Ovary (tissue), 9 donors: ENCODE results near the gene TMTC2. TPM values are rescaled to one million over a fixed set of nuclear protein-coding genes. Genes with fewer than 3 reads are reported as not detected.

Experiments used
- DNase-seq, 5 donors: peaks; one replicate each; pipeline ENCODE4 v3.0.0-alpha.2; 2019 to 2020
- H3K27ac ChIP-seq, 2 donors: fragments of 200-600 bp; one replicate each; pipeline versions ENCODE4 v1.5.1 to v1.8.0; 2019 to 2022
- H3K27me3 ChIP-seq: fragments of 200-600 bp; one replicate; pipeline ENCODE4 v1.8.0; 2022
- H3K36me3 ChIP-seq: fragments of 200-600 bp; sonication (generic); one replicate; pipeline ENCODE4 v1.5.1; 2019
- H3K4me1 ChIP-seq: one replicate; pipeline ENCODE4 v1.8.1; 2013; ENCODE audit warnings: mild to moderate bottlenecking, moderate library complexity; ENCODE audit not compliant: insufficient read depth
- H3K4me3 ChIP-seq: fragments of 200-600 bp; sonication (generic); one replicate; pipeline ENCODE4 v1.5.1; 2017
- H3K9me3 ChIP-seq, 2 donors: fragments of 200-600 bp in 1 of 2; sonication (generic) in 1 of 2; one replicate each; pipeline versions ENCODE4 v1.5.1 to v1.8.1; 2013 to 2019; ENCODE audit warnings: mild to moderate bottlenecking in 1 of 2, moderate library complexity in 1 of 2
- CTCF ChIP-seq, 3 donors: fragments of 450-650 bp in 2 of 3; fragments of 200-600 bp in 1 of 3; IDR thresholded peaks; one replicate each; pipeline versions ENCODE4 v1.5.1 to v1.8.0; 2016 to 2022; ENCODE audit warnings: antibody characterized with exemption in 3 of 3, mild to moderate bottlenecking in 1 of 3
- EP300 ChIP-seq: sonication (generic); formaldehyde crosslinking; IDR thresholded peaks from one replicate; pipeline ENCODE4 v1.6.1; 2017; ENCODE audit warnings: antibody characterized with exemption
- POLR2A ChIP-seq: fragments of 450-650 bp; IDR thresholded peaks from one replicate; pipeline ENCODE4 v1.6.1; 2017; ENCODE audit warnings: antibody characterized with exemption, mild to moderate bottlenecking, moderate library complexity
- WGBS, 3 donors: extraction: QIAGEN DNeasy Blood & Tissue Kit in 1 of 3; methylation state at CpG; one replicate each; pipeline versions ENCODE4 v1.1.5 to v1.1.7; 2013 to 2017; 5-methylcytosine and 5-hydroxymethylcytosine counted together
- intact Hi-C, 4 donors: fragments of 100-400 bp; cut with DNase I; formaldehyde crosslinking; loops; one replicate each; pipeline versions ENCODE4 v1.11.0 to v1.15.1; 2022 to 2023
- polyA plus RNA-seq, 2 donors: library from polyadenylated mRNA; stranded (reverse); fragments of 200-250 nt in 1 of 2; fragments of 350-450 nt in 1 of 2; fragmentation: Illumina TruSeq in 1 of 2; extraction: RNeasy Lipid Tissue Mini Kit (QIAGEN cat#74804) in 1 of 2; gene quantifications; one replicate each; pipeline ENCODE4 v1.2.3, GENCODE V29; 2013 to 2014
- total RNA-seq, 7 donors: library from RNA; depleted of rRNA in 2 of 7; stranded (reverse); fragments of >200 nt in 2 of 7; fragmentation: NEBNext Ultra II Directional in 3 of 7; extraction: Animal tissue kit (Norgen Biotek cat#: 25700) in 3 of 7; gene quantifications; one replicate each; pipeline versions ENCODE4 v1.1.0 to v1.2.4, GENCODE V29; 2016 to 2023
- donor health status: DM: no; HTN: no; CAD: no; lungs with moderate emphysema.
- donor health status: DM: no; HTN: no; CAD: no.
- donor health status: Bipolar disorder and iron deficiency.
- donor health status: DM: yes; HTN: yes; CAD: no.
- donor health status: DM: no; HTN: no; CAD: no.
- donor health status: DM: yes; HTN: yes; CAD: no.

Gene TMTC2
- total and polyA plus RNA-seq, 9 donors: 2.0 to 22.6 (median 5.6) TPM

- 85 to 87% (median 86%) methylated on average over 5 of the region's 5 CpGs for WGBS, 3 donors
Observed at GRCh38 chr12:82810568-82810967, 123.9 kb downstream of the TMTC2 start.

GRCh38 chr12:82817368-82817767, 130.7 kb downstream of the TMTC2 start:
- no peaks in the 10 kb centered on the region for H3K4me1 ChIP-seq
- H3K27ac ChIP-seq: no peak overlapping the region
- no peak for DNase-seq

More at GRCh38 chr12:82810568-82810967, 123.9 kb downstream of the TMTC2 start:
- intact Hi-C loops: no loop called here
- H3K27me3 ChIP-seq: no peaks in the 10 kb centered on the region
- no peak for TF ChIP-seq CTCF (IDR thresholded peaks at IDR 0.05)
- no peak for TF ChIP-seq EP300
- TF ChIP-seq POLR2A: no peak
- H3K4me3 ChIP-seq: no peak overlapping the region
- no peaks in the 10 kb centered on the region for H3K36me3 ChIP-seq
- H3K9me3 ChIP-seq: no peaks in the 10 kb centered on the region
- DNase-seq: no peak
- H3K27ac ChIP-seq: no peak overlapping the region
- H3K4me1 ChIP-seq: no peaks in the 10 kb centered on the region

GRCh38 chr12:82818271-82819035, 131.7 kb downstream of the TMTC2 start:
- Histone ChIP-seq H3K4me3 (no peak overlapping the region), H3K27me3 (no peaks in the 10 kb centered on the region), H3K4me1 (no peaks in the 10 kb centered on the region), H3K36me3 (no peaks in the 10 kb centered on the region), H3K9me3 (no peaks in the 10 kb centered on the region), H3K27ac (no peak overlapping the region)
- TF ChIP-seq CTCF (IDR thresholded peaks at IDR 0.05): no peak
- no peak for TF ChIP-seq POLR2A
- TF ChIP-seq EP300: no peak
- no peak for DNase-seq
- intact Hi-C loops: no loop called here
- WGBS, 3 donors: 94 to 100% (median 97%) methylated on average over 1 of the region's 1 CpG

More at GRCh38 chr12:82817368-82817767, 130.7 kb downstream of the TMTC2 start:
- Histone ChIP-seq H3K4me3 (no peak overlapping the region), H3K27me3 (no peaks in the 10 kb centered on the region), H3K9me3 (no peaks in the 10 kb centered on the region), H3K36me3 (no peaks in the 10 kb centered on the region)
- intact Hi-C loops: no loop called here
- TF ChIP-seq EP300 (no peak), POLR2A (no peak), CTCF (IDR thresholded peaks at IDR 0.05) (no peak)

GRCh38 chr12:82826505-82826904, 139.8 kb downstream of the TMTC2 start:
- Histone ChIP-seq H3K36me3 (no peaks in the 10 kb centered on the region), H3K4me1 (no peaks in the 10 kb centered on the region), H3K27ac (no peak overlapping the region), H3K4me3 (no peak overlapping the region), H3K27me3 (no peaks in the 10 kb centered on the region), H3K9me3 (no peaks in the 10 kb centered on the region)
- TF ChIP-seq CTCF (IDR thresholded peaks at IDR 0.05): no peak
- TF ChIP-seq EP300: no peak
- TF ChIP-seq POLR2A: no peak
- intact Hi-C loops: no loop called here
- no peak for DNase-seq
